ENCODE data around the gene SORT1. TPM values are rescaled to one million over a fixed set of nuclear protein-coding genes. Genes with fewer than 3 reads are reported as not detected.

Gene SORT1
- total RNA-seq, 2 donors from 2014 or later, result 44.9 to 46.2 TPM

DNA sequence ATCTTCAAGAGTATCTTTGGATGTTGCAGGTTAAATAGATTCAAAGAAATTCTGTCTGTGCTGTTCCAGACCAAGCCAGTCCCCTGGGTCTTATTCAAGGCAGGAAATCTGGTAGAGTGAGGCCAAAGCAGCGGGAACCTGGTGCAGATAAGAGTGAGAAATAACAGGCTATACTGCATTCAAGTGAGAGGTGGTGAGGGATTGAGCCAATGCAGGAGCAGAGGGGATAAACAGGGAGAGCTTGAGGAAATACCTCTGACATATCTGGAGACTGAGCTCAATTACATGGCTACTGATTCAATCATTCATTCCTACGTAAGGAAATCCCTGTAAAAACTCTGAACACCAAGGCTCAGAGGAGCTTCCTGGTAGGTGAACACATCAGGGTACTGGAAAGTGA, 45.8 kb upstream of the SORT1 start:
- H3K9ac ChIP-seq (ENCODE audit: extremely low read depth, low read length, poor library complexity, severe bottlenecking), result no peak overlapping the region
- peaks cover 12% of the 10 kb centered on the region for H3K27me3 Mint-ChIP-seq (ENCODE audit: insufficient read depth)
- H3K27ac Mint-ChIP-seq, result no peak overlapping the region
- no peaks in the 10 kb centered on the region for H3K36me3 ChIP-seq (ENCODE audit: control insufficient read depth, insufficient read depth, low read length)
- no peaks in the 10 kb centered on the region for H3K36me3 Mint-ChIP-seq (ENCODE audit: low read depth)
- no peak for DNase-seq
- no peaks in the 10 kb centered on the region for H3K9me3 Mint-ChIP-seq
- 85 to 89% methylated on average over 2 of the region's 2 CpGs for WGBS, 2 experiments (ENCODE audit: insufficient coverage in 1 of 2, insufficient read length in 1 of 2)
- no peak overlapping the region for H3K4me3 Mint-ChIP-seq
- no peak overlapping the region for H3K4me3 ChIP-seq (ENCODE audit: low read length)
- TF ChIP-seq, protein P1, sequence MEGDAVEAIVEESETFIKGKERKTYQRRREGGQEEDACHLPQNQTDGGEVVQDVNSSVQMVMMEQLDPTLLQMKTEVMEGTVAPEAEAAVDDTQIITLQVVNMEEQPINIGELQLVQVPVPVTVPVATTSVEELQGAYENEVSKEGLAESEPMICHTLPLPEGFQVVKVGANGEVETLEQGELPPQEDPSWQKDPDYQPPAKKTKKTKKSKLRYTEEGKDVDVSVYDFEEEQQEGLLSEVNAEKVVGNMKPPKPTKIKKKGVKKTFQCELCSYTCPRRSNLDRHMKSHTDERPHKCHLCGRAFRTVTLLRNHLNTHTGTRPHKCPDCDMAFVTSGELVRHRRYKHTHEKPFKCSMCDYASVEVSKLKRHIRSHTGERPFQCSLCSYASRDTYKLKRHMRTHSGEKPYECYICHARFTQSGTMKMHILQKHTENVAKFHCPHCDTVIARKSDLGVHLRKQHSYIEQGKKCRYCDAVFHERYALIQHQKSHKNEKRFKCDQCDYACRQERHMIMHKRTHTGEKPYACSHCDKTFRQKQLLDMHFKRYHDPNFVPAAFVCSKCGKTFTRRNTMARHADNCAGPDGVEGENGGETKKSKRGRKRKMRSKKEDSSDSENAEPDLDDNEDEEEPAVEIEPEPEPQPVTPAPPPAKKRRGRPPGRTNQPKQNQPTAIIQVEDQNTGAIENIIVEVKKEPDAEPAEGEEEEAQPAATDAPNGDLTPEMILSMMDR (conservative IDR thresholded peaks at IDR 0.05), result no peak
- no peaks in the 10 kb centered on the region for H3K9me3 ChIP-seq (ENCODE audit: control insufficient read depth, low read length)
- H3K4me1 ChIP-seq (ENCODE audit: control insufficient read depth, insufficient read depth, low read length), result no peaks in the 10 kb centered on the region
- H3K27ac ChIP-seq (ENCODE audit: low read depth, low read length), result no peak overlapping the region
- H3K4me1 Mint-ChIP-seq, result peaks cover 9% of the 10 kb centered on the region
- H3K27me3 ChIP-seq (ENCODE audit: control insufficient read depth, insufficient read depth, low read length, poor library complexity, severe bottlenecking), result peaks cover 25% of the 10 kb centered on the region

DNA sequence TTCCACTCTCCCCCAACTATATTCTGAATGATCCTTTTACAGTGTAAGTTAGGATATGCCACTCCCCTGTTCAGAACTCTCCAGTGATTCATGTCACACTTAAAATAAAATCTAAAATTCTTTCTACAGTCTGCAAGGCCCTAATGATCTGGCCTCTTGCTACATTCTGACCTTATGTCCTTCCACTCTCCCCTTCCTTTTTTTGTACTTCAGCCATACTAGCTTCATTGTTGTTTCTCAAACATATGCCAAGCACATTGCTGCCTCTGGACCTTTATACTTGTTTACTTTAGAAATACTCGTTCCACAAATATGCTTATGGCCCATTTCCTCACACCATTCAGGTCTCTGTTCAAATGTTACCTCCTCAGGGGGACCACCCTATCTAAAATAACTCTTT, 43.4 kb upstream of the SORT1 start:
- no peak overlapping the region for H3K4me3 ChIP-seq (ENCODE audit: low read length)
- H3K27ac ChIP-seq (ENCODE audit: low read depth, low read length), result no peak overlapping the region
- Mint-ChIP-seq H3K4me3 (no peak overlapping the region), H3K27ac (no peak overlapping the region), H3K9me3 (no peaks in the 10 kb centered on the region), H3K4me1 (no peaks in the 10 kb centered on the region), H3K36me3 (ENCODE audit: low read depth) (no peaks in the 10 kb centered on the region), H3K27me3 (ENCODE audit: insufficient read depth) (peaks cover 11% of the 10 kb centered on the region)
- no peak for DNase-seq
- H3K4me1 ChIP-seq (ENCODE audit: control insufficient read depth, insufficient read depth, low read length), result no peaks in the 10 kb centered on the region
- WGBS, 2 experiments (ENCODE audit: insufficient coverage in 1 of 2, insufficient read length in 1 of 2), result 69 to 73% methylated on average over 1 of the region's 1 CpG
- H3K9me3 ChIP-seq (ENCODE audit: control insufficient read depth, low read length), result no peaks in the 10 kb centered on the region
- no peaks in the 10 kb centered on the region for H3K36me3 ChIP-seq (ENCODE audit: control insufficient read depth, insufficient read depth, low read length)
- TF ChIP-seq, protein P1 (conservative IDR thresholded peaks at IDR 0.05), result no peak
- no peak overlapping the region for H3K9ac ChIP-seq (ENCODE audit: extremely low read depth, low read length, poor library complexity, severe bottlenecking)
- H3K27me3 ChIP-seq (ENCODE audit: control insufficient read depth, insufficient read depth, low read length, poor library complexity, severe bottlenecking), result peaks cover 25% of the 10 kb centered on the region

DNA sequence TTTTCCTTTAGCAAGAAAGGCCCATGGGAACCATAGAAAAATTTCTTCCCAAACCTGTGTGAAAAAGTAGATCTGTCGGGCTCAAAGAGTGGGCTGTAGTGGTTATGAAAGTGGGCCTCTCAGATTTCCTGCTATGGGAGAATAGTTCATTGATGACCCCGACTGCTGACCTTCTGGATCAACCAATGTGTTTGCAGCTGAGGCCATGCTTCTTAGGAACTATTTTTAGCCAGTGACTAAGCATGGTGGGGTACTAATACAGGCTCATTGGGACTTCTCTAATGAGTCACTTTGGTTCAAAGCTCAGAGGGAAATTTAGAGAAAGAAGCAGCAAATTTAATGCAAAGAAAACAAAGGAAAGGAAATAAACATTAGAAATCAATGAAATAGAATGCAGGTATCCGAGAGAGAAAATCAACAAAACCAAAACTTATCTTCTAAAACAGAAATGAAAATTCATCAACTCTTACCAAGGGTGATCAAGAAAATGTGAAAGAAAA, 41.1 kb upstream of the SORT1 start:
- Mint-ChIP-seq H3K27me3 (ENCODE audit: insufficient read depth) (peaks cover 1% of the 10 kb centered on the region), H3K4me1 (no peaks in the 10 kb centered on the region), H3K9me3 (peaks cover 14% of the 10 kb centered on the region), H3K4me3 (no peak overlapping the region), H3K36me3 (ENCODE audit: low read depth) (no peaks in the 10 kb centered on the region), H3K27ac (no peak overlapping the region)
- no peaks in the 10 kb centered on the region for H3K4me1 ChIP-seq (ENCODE audit: control insufficient read depth, insufficient read depth, low read length)
- peaks cover 16% of the 10 kb centered on the region for H3K27me3 ChIP-seq (ENCODE audit: control insufficient read depth, insufficient read depth, low read length, poor library complexity, severe bottlenecking)
- TF ChIP-seq, protein P1 (conservative IDR thresholded peaks at IDR 0.05), result no peak
- no peak overlapping the region for H3K9ac ChIP-seq (ENCODE audit: extremely low read depth, low read length, poor library complexity, severe bottlenecking)
- no peak overlapping the region for H3K27ac ChIP-seq (ENCODE audit: low read depth, low read length)
- 81 to 88% methylated on average over 2 to 3 of the region's 3 CpGs for WGBS, 2 experiments (ENCODE audit: insufficient coverage in 1 of 2, insufficient read length in 1 of 2)
- no peak overlapping the region for H3K4me3 ChIP-seq (ENCODE audit: low read length)
- H3K9me3 ChIP-seq (ENCODE audit: control insufficient read depth, low read length), result peaks cover 6% of the 10 kb centered on the region
- no peak for DNase-seq
- no peaks in the 10 kb centered on the region for H3K36me3 ChIP-seq (ENCODE audit: control insufficient read depth, insufficient read depth, low read length)

Data from endodermal cell (in vitro differentiated cells).